DND-41 (cell line): ENCODE measurements around the gene PDAP1.

Experiments
- ATAC-seq: fragments of 200-7000 bp; cut with Tn5 transposase; 3 replicates; pipeline ENCODE4 v1.9.1; 2021; ENCODE audit warnings: low read depth; ENCODE audit not compliant: insufficient read depth
- DNase-seq: peaks from one replicate; pipeline ENCODE4 v3.0.0-alpha.2; 2020
- H2AFZ ChIP-seq: 2 replicates; pipeline ENCODE4 v1.6.0; 2012; ENCODE audit warnings: low read depth, low read length
- H3K27ac ChIP-seq: 2 replicates; pipeline ENCODE4 v1.5.1; 2012; ENCODE audit warnings: low read length, inconsistent platforms
- H3K27me3 ChIP-seq: fragments of 200-600 bp; sonication (generic); 2 replicates; pipeline ENCODE4 v1.6.0; 2012; ENCODE audit warnings: low read length, mild to moderate bottlenecking, inconsistent platforms; ENCODE audit not compliant: insufficient read depth, poor library complexity
- H3K36me3 ChIP-seq: 2 replicates; pipeline ENCODE4 v1.5.1; 2012; ENCODE audit warnings: low read length, inconsistent platforms; ENCODE audit not compliant: insufficient read depth
- H3K4me1 ChIP-seq: 2 replicates; pipeline ENCODE4 v1.5.1; 2012; ENCODE audit warnings: mild to moderate bottlenecking, low read length; ENCODE audit not compliant: insufficient read depth
- H3K4me2 ChIP-seq: 2 replicates; pipeline ENCODE4 v1.6.0; 2012; ENCODE audit warnings: mild to moderate bottlenecking, moderate library complexity, low read length, inconsistent platforms; ENCODE audit not compliant: insufficient read depth
- H3K4me3 ChIP-seq, 2 experiments: fragments of 200-600 bp in 1 of 2; shearing (Covaris generic) in 1 of 2; 2 replicates each; pipeline ENCODE4 v1.5.1; 2012 to 2016; ENCODE audit warnings: inconsistent platforms in 2 of 2, low read length in 2 of 2, mild to moderate bottlenecking in 2 of 2, low read depth in 1 of 2, moderate library complexity in 1 of 2
- H3K79me2 ChIP-seq: 2 replicates; pipeline ENCODE4 v1.6.0; 2012; ENCODE audit warnings: low read length, inconsistent platforms; ENCODE audit not compliant: insufficient read depth
- H3K9ac ChIP-seq: 2 replicates; pipeline ENCODE4 v1.6.0; 2012; ENCODE audit warnings: low read depth, mild to moderate bottlenecking, inconsistent platforms, low read length, moderate library complexity
- H3K9me3 ChIP-seq: 2 replicates; pipeline ENCODE4 v1.5.1; 2012; ENCODE audit warnings: low read length, moderate library complexity, mild to moderate bottlenecking, inconsistent platforms; ENCODE audit not compliant: insufficient read depth, severe bottlenecking
- H4K20me1 ChIP-seq: 2 replicates; pipeline ENCODE4 v1.6.0; 2012; ENCODE audit warnings: low read length; ENCODE audit not compliant: insufficient read depth
- CTCF ChIP-seq: IDR thresholded peaks from 2 replicates; pipeline ENCODE4 v1.5.1; 2012; ENCODE audit warnings: borderline replicate concordance, low read length, moderate library complexity, mild to moderate bottlenecking; ENCODE audit not compliant: poor library complexity, severe bottlenecking; ENCODE audit errors: extremely low read depth
- EZH2 ChIP-seq: IDR thresholded peaks from 3 replicates; pipeline ENCODE4 v1.6.1; 2012; ENCODE audit warnings: borderline replicate concordance, low read depth, mild to moderate bottlenecking, moderate library complexity, low read length, inconsistent platforms; ENCODE audit not compliant: severe bottlenecking

PDAP1 gene

GRCh38 chr7:99386584-99387238 lies 21.7 kb downstream of the PDAP1 start:
- Histone ChIP-seq H3K4me1 (peaks cover under 1% of the 10 kb centered on the region; the same call in 1 of the 2 replicates), H3K4me2 (no peak overlapping the region), H3K27me3 (no peaks in the 10 kb centered on the region), H3K9ac (no peak overlapping the region), H3K79me2 (peaks cover 26% of the 10 kb centered on the region), H3K27ac (no peak overlapping the region), H4K20me1 (peaks cover 44% of the 10 kb centered on the region), H3K4me3 (no peak overlapping the region), H2AFZ (no peak overlapping the region), H3K9me3 (no peaks in the 10 kb centered on the region), H3K36me3 (peaks cover 69% of the 10 kb centered on the region)
- DNase-seq (peak; percentile 38), ATAC-seq (peak; percentile 59; the same call in 2 of the 3 replicates)
- TF ChIP-seq CTCF (peak; percentile 45), EZH2 (no peak)

- H3K9me3 ChIP-seq, result no peaks in the 10 kb centered on the region
- H3K79me2 ChIP-seq, result peaks cover 37% of the 10 kb centered on the region
- no peaks in the 10 kb centered on the region for H3K27me3 ChIP-seq
- no peak for TF ChIP-seq EZH2
- TF ChIP-seq CTCF, result no peak
- peaks cover 12% of the 10 kb centered on the region for H3K4me1 ChIP-seq
- ATAC-seq, result no peak
- H4K20me1 ChIP-seq, result peaks cover 43% of the 10 kb centered on the region
- H2AFZ ChIP-seq, result no peak overlapping the region
- no peak overlapping the region for H3K4me2 ChIP-seq
- H3K27ac ChIP-seq, result no peak overlapping the region
- H3K9ac ChIP-seq, result no peak overlapping the region
- DNase-seq, result no peak
- no peak overlapping the region for H3K4me3 ChIP-seq
- H3K36me3 ChIP-seq, result peaks cover 65% of the 10 kb centered on the region
Observed at GRCh38 chr7:99385564-99385963, 22.8 kb downstream of the PDAP1 start.

GRCh38 chr7:99384523-99384922 lies 23.9 kb downstream of the PDAP1 start:
- Histone ChIP-seq H3K36me3 (peaks cover 55% of the 10 kb centered on the region), H3K4me3 (no peak overlapping the region), H3K9ac (no peak overlapping the region), H3K9me3 (no peaks in the 10 kb centered on the region), H2AFZ (no peak overlapping the region), H3K79me2 (peaks cover 47% of the 10 kb centered on the region), H3K27me3 (no peaks in the 10 kb centered on the region), H3K27ac (no peak overlapping the region), H3K4me2 (no peak overlapping the region), H4K20me1 (peaks cover 49% of the 10 kb centered on the region), H3K4me1 (peaks cover 23% of the 10 kb centered on the region)
- no peak for TF ChIP-seq CTCF
- TF ChIP-seq EZH2, result no peak
- DNase-seq (no peak), ATAC-seq (no peak)
